ENCODE data around the gene COX20.
"Not testable (repeated sequence)": the region's sequence is repeated elsewhere in the genome, so short reads cannot be mapped to it uniquely, and the experiment has no call there.

Gene COX20

GRCh38 chr1:244826712-244827111 is 8.7 kb upstream of the COX20 start:
- DNase-seq: no peak

DNA sequence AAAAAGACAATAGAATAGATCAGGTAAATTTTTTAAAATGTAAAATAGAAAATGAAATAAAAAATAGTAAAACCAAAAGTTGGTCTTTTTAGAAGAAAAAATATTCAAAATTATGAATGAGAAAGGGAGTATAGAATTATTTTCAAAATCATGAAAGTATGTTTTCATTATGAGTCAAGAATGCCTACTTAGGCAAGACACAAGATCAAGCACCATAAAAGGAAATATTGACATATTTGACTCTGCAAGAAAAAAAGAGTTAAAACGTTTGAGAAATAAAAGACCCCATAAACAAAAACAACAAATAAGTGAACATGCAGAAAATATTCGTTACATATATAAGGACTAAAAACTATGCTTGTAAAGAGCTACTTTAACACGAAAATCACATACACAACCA is 4.8 kb upstream of the COX20 start:
- DNase-seq: no peak

DNA sequence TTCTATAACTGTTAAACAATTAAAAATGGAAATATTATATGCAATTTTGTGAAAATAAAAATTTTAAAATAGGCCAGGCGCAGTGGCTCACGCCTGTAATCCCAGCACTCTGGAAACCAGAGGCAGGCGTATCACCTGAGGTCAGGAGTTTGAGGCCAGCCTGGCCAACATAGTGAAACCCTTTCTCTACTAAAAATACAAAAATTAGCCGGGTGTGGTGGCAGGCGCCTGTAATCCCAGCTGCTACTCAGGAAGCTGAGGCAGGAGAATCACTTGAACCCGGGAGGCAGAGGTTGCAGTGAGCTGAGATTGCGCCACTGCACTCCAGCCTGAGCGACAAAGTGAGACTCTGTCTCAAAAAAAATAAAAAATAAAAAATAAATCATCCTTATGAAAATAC is 2.2 kb upstream of the COX20 start:
- not testable (repeated sequence) for DNase-seq

- peak; percentile 65 for DNase-seq
These were observed 1.5 kb upstream of the COX20 start for GRCh38 chr1:244833734-244834542.

DNA sequence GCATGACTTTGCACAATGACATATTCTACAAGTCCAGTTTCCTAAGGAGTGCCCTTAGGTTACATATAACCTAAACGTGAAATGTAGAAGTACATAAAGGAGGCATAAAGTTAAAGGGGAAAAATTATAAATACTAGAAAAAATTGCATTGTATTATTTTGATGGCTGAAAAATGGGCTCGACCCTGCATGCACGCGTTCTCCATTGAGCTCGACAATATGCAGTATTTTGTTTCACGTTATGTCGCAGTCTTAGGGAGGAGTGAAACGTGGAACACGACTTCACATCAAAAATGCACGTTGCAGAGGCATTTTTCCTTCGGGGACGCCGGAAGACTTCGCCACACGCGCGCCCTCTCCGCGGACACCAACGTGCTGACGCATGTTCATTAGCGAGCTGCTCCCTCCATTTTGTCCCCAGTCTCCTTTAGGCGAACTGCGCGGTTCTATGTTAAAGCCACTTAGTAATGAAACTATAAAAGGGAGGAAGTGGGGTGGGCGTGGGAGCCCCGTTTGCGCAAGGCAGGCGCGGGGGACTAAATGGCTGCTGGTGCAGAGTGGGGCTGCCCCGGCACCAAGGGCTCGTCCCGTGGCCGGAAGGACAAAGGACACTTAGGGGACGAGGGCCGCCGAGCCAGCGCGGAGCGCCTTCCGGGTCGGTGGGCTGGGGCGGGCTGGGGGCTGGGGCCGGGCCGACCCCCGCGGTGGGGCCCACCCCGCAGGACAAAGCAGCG is 749 bp upstream of the COX20 start:
- DNase-seq: peak; percentile 99

- DNase-seq: no peak
These were observed 670 bp downstream of the COX20 start for GRCh38 chr1:244836135-244836521.

DNA sequence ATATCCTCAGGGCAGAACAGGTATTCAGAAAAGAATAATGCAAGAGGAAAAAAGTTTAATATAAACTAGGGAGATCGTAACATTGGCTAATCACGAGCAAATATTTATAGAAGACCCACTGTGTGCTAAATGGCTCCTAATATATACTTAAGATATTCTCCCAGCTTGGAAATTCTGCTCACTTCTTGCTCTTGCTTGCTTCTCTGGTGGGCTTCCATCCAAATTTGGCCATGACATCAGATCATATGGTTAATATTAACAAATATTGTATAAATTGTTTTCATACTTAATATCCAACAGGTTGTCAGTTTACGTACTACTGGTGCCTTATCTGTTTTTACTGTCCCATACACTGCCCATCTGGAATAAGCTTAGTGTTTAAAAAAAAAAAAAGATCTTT is 1.1 kb downstream of the COX20 start:
- DNase-seq: no peak

- DNase-seq: no peak
These were observed 2.3 kb downstream of the COX20 start for GRCh38 chr1:244837597-244838258.

- no peak for DNase-seq
These were observed 4.2 kb downstream of the COX20 start for GRCh38 chr1:244839656-244840055.

DNA sequence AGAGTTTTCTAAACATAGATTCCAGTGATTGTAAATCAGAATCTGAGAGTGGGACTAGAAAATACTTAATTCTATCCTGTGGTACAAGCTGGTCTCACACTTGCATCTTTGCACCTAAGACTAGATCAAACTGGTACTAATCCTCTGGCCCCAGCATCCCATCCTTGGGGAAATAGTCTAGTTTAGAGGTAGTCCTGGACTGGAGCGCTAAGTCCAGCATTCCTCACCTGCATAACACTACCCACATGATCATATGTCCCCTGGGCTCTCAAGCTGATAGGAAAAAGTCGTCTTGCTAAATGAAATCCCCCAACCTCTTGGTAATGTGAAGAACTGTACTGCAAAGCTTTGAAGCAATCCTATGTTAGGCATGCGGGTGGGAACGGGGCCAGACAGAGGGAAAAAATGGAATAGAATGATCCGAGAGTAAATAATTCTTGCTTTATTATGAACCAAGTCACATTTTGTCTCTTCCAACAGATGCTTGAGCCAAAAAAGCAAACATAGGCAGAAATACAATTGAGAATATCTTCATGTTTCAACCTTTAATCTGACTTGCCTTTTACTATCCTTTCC is 4.8 kb downstream of the COX20 start:
- no peak for DNase-seq

- DNase-seq: no peak
These were observed 5.9 kb downstream of the COX20 start for GRCh38 chr1:244841273-244841927.

DNA sequence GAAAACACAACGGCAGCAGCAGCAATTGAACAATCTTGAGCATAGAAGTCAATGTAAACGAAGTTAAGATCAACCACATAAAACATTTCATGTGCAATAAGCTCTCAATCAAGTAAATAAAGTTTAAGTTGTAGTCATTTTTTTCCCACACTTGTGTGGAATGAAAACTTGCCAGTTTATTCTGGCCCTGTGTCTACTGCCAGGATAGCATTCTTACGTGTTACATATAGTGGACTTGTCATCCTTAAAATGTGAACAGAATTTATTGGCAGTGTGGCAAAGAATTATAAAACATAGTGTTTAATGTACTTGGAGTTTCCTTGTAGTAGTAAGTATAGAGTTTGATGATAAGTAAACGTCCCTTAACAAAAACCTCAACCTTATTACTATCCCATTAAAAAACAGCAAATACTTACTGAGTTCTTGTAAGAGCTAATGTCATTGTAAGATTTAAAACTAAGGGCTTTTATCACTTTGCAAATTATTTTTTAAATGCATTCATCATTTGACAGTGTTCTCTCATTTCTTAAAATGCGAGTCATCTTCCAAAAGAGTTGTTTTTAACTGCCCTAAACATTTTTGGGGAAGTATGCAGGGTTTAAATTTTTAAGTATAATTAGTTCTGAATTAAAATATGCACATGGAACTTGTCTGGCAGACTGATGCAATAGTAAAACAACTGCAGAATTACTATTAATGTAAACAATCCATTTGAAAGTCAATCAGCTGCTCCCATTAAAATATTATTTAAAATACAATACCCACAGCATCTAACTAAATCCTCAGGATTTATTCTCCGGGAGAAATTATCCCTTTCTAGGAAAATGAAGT is 7.9 kb downstream of the COX20 start:
- DNase-seq: no peak

DNA sequence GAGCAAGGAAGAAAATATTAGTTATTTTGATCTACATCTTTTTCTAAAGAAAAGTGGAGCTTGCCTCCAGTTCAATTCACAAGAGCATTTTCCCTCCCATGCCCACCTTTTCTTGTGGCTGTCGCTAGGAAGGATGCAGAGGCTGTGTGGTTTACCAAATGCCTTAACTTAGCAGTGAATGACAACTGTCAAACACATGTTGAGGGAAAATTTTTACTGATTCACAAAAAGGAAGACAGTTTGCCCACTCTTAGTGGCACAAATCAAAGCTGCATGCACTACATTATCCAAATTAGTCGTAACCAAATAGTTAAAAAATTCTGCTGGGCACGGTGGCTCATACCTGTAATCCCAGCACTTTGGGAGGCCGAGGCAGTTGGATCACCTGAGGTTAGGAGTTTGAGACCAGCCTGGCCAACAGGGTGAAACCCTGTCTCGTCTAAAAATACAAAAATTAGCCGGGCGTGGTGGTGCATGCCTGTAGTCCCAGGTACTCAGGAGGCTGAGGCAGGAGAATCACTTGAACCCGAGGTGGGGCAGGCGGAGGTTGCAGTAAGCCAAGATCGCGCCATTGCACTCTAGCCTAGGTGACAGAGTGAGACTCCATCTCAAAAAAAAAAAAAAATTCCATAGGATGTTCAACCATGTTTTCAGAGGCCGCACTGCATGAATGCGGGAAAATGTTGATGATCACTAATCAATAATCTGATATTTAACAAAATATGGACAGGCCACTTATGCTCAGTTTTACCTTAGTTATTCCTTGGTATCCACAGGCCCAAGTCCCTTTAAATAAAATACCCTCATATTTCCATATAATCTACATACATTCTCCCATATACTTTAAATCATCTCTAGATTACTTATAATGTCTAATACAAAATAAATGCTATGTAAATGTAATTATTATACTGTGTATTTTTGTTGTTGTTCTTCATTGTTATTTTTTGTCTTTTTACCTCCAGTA is 9.0 kb downstream of the COX20 start:
- DNase-seq: no peak

- no peak for DNase-seq
These were observed 11.2 kb downstream of the COX20 start for GRCh38 chr1:244846653-244847052.

- DNase-seq: no peak
These were observed 13.9 kb downstream of the COX20 start for GRCh38 chr1:244849189-244849866.

- no peak for DNase-seq
These were observed 14.8 kb downstream of the COX20 start for GRCh38 chr1:244850099-244850852.

- no peak for DNase-seq
These were observed 15.4 kb downstream of the COX20 start for GRCh38 chr1:244850896-244851295.

- DNase-seq: no peak
These were observed 16.2 kb downstream of the COX20 start for GRCh38 chr1:244851546-244852231.

GRCh38 chr1:244852694-244853093 is 17.2 kb downstream of the COX20 start:
- DNase-seq: no peak
